ENCODE measurements around the gene KATNIP.

The KATNIP gene

DNA sequence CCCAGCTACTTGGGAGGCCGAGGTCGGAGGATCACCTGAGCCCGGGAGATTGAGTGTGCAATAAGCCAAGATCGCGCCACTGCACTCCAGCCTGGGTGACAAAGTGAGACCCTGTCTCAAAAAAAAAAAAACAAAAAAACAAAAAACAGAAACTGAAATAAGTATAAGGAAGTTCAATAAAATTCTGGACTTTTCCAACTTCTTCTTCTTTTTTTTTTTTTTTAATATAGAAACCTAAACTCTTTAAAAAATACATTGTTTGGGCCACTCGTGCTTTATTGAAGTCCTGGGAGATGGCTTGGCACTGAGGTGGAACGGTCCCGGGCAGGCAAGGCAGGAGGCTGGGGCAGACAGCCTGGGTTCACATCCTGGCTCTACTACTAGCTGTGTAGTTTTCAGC lies 36.8 kb downstream of the KATNIP start:
- no peak for DNase-seq

DNA sequence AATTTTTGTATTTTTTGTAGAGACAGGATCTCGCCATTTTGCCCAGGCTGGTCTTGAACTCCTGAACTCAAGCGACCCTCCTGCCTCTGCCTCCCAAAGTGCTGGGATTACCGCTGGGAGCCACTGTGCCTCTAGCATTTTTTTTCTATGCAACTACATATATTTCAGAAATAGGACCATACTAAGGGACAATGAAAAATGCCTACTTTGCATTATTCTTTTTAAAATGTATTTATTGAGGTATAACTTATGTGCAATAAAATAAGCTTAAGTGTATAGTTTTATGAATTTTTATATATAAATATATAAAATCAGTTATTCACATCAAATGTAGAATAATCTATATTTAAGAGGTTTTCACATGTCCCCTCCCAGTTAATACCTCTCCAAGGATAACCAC lies 38.1 kb downstream of the KATNIP start:
- DNase-seq, result no peak

DNA sequence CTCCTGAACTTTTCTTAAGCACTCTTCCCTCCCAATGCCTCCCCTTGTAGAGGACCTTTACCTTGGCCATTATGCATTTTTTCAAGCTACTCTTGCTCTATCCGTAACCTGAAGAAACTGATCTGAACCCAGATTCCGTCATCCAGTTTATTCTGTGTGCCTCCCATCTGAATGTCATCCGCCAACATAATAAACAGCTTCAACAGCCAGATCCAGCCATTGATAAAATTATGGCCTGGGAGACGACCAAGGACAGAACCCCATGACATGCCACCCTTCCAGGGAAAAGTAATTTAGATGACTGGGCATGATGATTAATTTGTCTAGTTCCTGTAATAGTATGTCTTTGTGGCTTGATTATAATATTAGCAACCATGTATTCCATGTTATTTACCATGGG lies 41.9 kb downstream of the KATNIP start:
- no peak for DNase-seq

DNA sequence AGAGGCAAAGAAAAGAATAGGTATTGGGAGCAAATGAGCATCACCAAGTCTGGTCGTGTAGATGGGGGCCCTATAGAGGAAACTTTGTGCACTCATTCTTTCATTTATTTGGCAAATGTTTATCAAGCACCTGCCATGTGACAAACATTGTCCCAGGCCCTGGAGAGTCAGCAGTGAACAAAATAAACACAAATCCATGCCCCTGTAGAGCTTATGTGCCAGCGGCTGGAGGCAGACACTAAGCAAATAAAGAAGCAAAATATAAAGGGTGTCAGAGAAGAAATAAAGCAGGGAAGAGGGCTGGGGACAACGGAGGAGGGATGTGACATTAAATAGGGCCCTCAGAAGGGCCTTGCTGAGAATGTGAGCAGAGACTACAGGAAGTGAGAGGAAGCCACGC lies 45.5 kb downstream of the KATNIP start:
- DNase-seq, result no peak

DNA sequence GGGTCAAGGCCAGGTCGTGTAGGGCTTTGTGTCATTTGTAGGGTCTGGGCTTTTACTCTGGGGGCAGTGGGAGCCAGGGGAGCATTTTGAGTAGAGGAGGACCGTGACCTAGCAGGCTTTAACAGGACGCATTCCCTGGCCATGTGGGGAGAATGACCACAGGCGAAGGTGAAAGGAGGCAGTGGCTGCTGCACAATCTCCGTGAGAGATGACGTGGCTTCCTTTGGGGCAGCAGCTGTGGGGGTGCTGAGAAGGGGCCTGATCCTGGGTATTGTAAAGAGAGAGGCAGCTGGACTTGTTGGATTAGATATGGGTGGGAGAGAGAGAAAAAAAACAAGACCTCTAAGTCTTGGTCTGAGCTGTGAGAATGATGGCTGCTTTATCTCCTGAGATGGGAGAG lies 46.0 kb downstream of the KATNIP start:
- DNase-seq, result no peak

- no peak for DNase-seq
Measured at GRCh38 chr16:27596411-27596810, 46.5 kb downstream of the KATNIP start.

- DNase-seq, result no peak
Measured at GRCh38 chr16:27597361-27597760, 47.4 kb downstream of the KATNIP start.

DNA sequence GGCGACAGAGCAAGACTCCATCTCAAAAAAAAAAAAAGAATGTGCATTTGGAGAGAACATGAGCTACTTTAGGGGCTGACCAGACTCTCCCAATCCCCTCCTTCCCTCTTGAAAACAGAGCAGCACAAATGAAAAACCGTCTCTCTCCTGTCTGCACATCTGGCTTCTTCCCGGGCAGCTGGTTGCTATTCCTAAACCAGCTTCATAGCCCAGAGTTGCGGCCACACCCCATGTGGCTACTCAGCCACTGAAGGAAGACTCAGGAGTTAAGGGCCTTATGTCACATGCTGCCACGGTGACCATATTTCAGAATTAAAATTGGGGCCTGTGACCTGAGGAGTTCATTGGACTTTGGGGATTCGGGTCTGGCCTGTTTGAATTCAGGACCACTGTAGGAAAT lies 48.3 kb downstream of the KATNIP start:
- DNase-seq, result no peak

GRCh38 chr16:27598931-27599565 lies 49.1 kb downstream of the KATNIP start:
- no peak for DNase-seq

DNA sequence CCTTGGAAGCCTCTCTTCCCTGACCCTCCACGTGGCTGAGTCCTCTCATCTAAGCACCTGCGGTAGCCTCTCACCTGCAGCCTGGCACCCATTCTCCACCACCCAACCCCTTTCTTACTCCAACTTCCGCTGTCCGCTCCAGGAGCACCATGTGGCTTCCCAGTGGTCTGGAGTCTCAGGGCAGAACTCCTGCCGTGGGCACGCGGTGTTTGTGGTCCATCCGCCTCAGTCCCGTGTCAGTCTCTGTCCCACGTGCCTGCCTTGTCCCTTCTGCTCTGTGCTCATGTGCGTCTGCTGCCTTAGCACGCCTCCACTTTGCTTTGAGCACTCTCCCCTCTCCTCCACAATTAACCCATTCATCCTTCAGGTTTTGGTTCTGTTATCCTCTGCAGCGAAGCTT lies 49.7 kb downstream of the KATNIP start:
- DNase-seq, result no peak

Data from CD4-positive, alpha-beta T cell treated with Interleukin-10 for 1 hour (primary cell).